HG03135 (cell line): ENCODE data around the gene EHMT1.
"Not testable (repeated sequence)": the region's sequence is repeated elsewhere in the genome, so short reads cannot be mapped to it uniquely, and the experiment has no call there.

Experiments used
- ATAC-seq: cut with Tn5 transposase; IDR thresholded peaks from one replicate; pipeline ENCODE4 v1.9.1; 2021; ENCODE audit warnings: mild to moderate bottlenecking, moderate library complexity; ENCODE audit not compliant: unreplicated experiment

Gene EHMT1

DNA sequence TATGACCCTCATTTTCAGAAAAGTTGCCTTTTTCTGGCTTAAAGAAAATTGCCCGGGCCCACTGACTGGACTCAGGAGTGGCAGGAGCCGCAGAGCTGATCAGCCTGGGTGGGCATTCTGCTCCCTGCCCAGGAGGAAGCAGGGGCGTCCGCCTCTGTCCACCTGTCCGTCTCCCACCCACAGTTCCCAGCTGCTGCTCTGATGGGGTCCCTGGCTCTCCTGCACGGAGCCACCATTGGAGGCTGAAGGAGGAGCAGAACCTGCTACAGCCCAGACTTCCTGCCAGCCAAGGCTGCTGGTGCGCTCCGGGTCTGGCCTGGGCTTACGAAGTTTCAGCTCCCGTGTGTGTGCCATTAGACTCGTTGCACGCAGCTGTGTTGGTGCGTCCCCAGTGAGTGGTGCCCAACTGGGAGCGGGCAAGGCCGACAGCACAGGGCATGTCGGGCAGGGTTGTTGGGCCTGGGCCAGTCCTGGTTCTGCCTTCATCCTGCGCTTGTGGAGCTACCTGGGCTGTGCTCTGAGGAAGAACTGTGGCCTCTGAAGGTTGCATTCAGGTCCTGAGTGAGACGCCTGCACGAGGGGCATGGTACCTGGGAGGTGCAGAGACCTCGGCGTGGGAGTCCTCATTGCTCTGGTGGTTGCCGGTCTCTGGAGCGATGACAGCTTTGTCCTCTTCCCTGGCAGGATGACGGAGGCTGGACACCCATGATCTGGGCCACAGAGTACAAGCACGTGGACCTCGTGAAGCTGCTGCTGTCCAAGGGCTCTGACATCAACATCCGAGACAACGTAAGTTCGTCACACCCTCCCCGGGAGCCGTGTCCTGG, 181.6 kb downstream of the EHMT1 start:
- ATAC-seq: no peak

DNA sequence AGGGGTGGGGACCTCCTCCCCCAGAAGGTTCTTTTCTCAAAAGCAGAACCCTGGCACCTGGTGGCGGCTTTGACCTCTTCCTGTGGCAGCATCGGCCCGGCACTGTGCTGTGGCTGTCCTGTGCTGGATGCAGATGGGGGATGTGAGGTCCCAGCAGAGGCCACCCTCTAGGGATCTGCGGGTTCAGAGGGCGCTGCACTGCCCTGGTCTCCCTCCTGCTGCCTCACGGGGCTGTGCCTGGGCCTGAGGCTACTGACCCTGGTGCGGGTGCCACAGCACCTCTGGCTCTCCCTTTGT, 182.2 kb downstream of the EHMT1 start:
- ATAC-seq: no peak

- no peak for ATAC-seq
Observed at GRCh38 chr9:137802021-137802420, 183.2 kb downstream of the EHMT1 start.

DNA sequence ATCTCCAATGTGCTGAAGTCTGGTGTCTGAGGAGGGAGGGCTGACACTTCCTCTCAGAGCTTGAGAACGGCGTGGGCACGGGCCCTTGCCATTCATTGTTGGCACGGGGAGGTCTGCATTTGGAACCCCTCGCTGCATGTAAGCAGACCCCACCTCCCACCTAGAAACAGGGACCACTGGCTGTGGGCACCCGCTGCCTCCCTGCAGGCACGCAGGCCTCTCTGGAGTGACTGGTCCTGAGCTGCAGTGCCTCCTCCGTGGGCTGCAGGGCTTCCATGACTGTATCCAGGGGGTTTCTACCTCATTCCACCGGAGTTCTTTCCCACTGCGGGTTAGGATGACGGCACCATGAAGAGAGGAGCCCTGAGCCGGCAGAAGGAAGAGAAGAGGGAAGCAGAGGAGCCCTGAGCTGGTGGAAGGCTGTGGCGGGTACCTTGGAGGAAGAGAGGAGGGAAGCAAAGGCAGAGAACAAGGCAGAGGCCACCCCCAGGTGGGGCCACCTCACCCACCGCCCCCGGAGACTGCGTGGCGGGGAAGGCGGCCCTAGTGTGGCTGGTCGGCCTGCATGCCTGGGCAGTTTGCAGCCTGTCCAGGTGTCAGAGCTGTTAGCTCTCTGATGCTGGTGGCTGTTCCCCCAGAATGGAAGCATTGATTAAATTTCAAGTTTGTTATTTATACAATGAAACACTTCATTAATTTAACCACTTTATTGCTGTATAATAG, 183.9 kb downstream of the EHMT1 start:
- no peak for ATAC-seq

GRCh38 chr9:137804908-137805630, 186.3 kb downstream of the EHMT1 start:
- ATAC-seq: no peak

DNA sequence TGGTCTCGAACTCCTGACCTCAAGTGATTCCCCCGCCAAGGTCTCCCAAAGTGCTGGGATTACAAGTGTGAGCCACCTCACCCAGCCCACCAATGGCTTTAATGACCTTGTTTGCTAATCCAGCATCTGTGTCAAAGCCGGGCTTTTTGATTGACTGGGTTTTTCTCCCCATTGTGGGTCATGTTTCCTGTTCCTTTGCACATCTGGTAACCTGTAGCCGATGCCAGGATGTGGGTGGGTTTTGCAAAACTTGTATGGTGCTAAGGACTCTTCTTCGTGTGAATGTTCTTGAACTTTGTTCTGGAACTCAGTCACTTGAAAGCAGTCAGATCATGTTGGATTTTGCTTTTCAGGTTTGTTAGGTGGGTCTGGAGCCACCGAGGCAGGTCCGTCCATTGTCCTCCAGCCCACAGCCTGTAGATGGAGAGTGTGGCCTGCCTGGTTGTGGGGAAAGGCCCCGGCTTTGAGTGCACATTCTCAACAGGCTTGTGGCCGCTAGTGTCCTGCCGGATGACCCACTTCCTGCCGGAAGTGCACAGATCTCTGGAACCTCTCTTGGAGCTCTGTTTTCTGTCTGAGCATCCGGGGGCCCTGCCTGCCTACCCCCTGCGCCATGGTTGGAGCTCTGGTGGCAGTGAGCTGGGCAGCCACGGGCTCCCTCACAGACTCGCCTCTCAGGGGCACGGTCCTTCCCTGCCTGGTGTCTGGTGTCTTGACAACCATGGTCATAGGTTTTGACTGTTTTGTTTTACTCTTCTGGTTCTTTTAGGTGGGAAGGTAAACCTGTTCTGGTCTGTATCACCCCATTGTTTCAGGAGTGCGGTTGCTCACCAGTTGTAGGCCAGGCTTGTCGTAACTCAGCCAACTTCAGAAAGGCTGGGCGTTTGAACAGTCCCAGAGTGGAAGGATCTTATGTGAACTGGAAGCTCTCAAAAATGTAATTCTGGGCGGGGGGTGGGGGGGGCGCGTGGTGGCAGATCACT, 189.2 kb downstream of the EHMT1 start:
- no peak for ATAC-seq

- ATAC-seq: no peak
Observed at GRCh38 chr9:137809040-137809576, 190.3 kb downstream of the EHMT1 start.

DNA sequence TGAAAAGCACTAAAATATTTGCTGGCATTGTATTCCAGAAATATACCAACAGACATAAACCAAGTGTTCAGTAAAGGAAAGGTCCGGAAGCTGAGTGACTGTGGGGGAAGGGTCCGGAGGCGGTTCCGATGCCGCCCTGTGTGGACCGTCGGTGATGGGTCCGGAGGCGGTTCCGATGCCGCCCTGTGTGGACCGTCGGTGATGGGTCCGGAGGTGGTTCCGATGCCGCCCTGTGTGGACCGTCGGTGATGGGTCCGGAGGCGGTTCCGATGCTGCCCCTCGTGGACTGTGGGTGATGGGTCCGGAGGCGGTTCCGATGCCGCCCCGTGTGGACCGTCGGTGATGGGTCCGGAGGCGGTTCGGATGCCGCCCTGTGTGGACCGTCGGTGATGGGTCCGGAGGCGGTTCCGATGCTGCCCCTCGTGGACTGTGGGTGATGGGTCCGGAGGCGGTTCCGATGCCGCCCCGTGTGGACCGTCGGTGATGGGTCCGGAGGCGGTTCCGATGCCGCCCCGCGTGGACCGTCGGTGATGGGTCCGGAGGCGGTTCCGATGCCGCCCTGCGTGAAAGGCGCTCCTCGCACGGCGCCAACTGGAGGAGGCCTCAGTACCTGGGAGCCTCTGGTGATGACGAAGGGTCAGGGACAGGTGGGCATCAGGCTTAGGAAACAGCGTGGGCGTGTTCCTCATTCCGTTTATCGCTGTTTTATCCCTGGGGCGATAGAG, 191.1 kb downstream of the EHMT1 start:
- not testable (repeated sequence) for ATAC-seq

DNA sequence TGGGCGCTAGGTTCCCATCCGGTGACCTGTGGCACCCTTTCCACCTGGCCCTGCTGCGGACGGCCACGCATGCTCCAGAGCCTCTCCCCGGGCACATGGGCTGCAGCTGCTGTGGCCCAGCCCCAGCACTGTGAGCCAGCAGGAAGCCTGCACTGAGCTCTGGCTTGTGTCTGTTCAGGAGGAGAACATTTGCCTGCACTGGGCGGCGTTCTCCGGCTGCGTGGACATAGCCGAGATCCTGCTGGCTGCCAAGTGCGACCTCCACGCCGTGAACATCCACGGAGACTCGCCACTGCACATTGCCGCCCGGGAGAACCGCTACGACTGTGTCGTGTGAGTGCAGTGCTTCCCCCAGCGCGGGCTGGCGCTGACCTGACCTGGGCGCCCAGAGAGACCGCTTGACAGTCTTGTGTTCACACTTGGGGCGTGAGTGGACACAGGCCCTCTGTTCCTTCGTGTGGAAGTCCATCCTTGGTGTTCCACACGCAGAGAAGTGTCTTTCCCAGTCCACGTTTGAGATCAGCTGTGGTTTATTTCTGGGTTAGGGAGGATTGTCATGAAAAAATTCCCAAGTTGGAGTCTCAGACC, 192.6 kb downstream of the EHMT1 start:
- ATAC-seq: no peak

GRCh38 chr9:137812356-137813023, 193.7 kb downstream of the EHMT1 start:
- no peak for ATAC-seq

DNA sequence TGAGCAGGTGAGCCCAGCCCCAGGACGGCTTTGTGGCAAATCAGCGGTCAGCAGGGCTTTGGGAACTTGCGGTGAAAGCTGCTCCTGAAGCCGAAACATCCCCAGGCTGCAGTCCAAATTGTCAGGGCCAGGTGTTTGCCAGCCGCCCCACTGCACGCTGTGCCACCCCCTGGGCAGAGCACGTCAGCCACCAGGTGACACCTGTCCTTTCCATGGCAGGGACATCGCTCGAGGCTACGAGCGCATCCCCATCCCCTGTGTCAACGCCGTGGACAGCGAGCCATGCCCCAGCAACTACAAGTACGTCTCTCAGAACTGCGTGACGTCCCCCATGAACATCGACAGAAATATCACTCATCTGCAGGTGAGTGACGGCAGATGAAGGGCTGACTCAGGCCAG, 194.4 kb downstream of the EHMT1 start:
- ATAC-seq: no peak

DNA sequence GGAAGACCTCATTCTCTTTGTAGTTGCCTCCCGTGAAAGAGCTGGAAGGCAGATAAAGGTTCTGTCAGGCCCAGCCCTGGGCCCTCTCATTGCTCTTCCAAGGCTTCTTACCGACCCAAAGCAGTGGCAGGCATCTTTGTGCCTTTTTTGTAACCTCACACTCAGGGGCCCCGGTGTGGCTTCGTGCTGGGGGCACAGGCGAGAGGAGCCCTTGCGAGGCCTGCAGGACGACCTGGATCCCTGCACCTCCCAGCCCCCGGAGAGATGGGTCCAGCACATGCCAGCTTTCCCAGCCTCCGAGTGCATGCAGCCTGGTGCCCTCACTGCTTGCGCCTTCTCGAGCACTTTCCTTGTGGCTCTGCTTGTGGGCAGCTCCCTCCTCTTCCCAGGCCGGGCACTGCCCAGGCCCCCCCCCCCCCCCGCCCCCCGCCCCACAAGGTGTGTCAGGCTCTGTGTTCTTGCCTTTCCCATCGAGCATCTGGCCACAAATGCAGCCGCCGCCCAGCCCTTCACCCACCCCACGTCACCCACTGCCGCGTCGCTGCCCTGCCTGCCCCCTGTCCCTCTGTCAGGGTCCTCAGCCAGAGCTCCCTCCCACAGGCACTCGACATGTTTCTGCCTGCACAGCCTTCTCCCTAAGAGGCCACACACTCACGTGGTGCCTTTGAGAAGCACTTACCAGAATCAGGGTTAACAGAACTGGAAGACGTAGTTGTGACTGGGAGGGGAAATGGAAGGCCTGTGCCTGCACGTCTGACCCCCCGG, 195.0 kb downstream of the EHMT1 start:
- no peak for ATAC-seq

- no peak for ATAC-seq
Observed at GRCh38 chr9:137814436-137814835, 195.6 kb downstream of the EHMT1 start.

DNA sequence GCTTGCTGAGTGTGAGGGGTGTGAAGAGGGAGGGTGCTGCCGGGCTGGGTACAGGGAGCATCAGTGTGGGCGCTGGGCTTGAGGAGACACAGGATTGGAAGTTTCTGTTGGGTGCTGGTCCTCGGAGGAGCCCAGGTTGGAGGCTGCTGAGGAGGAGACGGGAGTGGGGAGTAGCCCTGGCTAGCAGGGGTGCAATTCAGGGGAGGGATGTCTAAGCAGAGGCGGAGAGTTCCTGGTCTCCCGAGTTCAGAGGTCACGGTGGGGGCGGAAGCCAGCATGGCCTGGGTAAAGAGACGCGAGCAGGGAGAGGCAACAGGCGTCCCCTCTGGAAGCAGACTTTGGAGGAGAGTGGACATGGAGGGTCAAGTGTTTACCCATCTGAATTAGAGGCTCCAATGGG, 196.0 kb downstream of the EHMT1 start:
- ATAC-seq: no peak

GRCh38 chr9:137815256-137816255, 196.8 kb downstream of the EHMT1 start:
- ATAC-seq: no peak

DNA sequence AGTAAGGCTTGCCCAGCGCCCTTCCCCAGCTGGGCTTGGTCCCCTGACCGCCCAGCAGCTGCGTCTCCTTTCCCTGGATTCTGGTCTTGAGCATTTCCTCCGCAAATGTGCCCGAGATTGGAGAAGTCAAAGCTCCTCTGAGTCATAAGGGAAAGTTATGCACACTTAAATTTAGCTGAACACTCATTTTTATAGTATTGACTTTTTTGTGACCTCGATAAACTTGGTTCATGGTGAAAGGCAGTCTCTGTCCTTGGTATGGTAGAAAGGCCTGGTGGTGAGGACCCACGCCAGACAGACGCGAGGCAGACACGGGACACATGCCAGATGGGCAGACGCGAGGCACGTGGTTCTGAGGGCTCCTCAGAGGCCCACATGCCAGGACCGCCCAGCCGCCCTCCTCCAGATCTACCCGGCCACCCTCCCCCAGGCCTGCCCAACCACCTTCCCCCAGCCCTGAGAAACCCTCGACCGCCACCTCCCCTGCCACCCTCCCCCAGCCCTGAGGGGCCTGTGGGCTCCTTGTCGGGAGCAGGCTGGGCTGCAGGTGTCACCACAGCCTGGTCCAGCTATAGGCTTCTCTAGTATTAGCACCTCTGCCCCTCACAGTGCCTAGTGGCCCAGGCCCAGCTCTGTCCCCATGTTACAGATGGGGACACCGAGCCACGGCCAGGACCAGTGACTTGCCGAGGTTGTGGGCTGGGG, 197.9 kb downstream of the EHMT1 start:
- ATAC-seq: no peak
